ENCODE results near the gene RASIP1.

The RASIP1 gene

GRCh38 chr19:48696353-48697010, 43.9 kb downstream of the RASIP1 start:
- no peak for TF ChIP-seq CTCF (IDR thresholded peaks at IDR 0.05)

- no peak for TF ChIP-seq CTCF (IDR thresholded peaks at IDR 0.05)
These were observed 44.6 kb downstream of the RASIP1 start, which contains the start of gene FUT2 for GRCh38 chr19:48695743-48696352. Gene FUT2 (plus strand): TSS chr19:48695971. CDS start chr19:48702957, 6,986 bp downstream.

- TF ChIP-seq CTCF (IDR thresholded peaks at IDR 0.05), result no peak
These were observed 51.0 kb downstream of the RASIP1 start for GRCh38 chr19:48689449-48689848.

- TF ChIP-seq CTCF (IDR thresholded peaks at IDR 0.05), result no peak
These were observed 52.6 kb downstream of the RASIP1 start for GRCh38 chr19:48687776-48688175.

- no peak for TF ChIP-seq CTCF (IDR thresholded peaks at IDR 0.05)
These were observed 54.3 kb downstream of the RASIP1 start for GRCh38 chr19:48686088-48686487.

- no peak for TF ChIP-seq CTCF (IDR thresholded peaks at IDR 0.05)
These were observed 54.8 kb downstream of the RASIP1 start for GRCh38 chr19:48685583-48685982.

- no peak for TF ChIP-seq CTCF (IDR thresholded peaks at IDR 0.05)
These were observed 57.1 kb downstream of the RASIP1 start for GRCh38 chr19:48683349-48683748.
